Stomach (tissue), 9 donors: ENCODE data around the gene TENM4. TPM values are rescaled to one million over a fixed set of nuclear protein-coding genes. Genes with fewer than 3 reads are reported as not detected.

Experiments used
- DNase-seq, 2 donors: peaks; one replicate each; pipeline versions ENCODE4 v3.0.0 to v3.0.0-alpha.2; 2013 to 2019
- H3K27ac ChIP-seq, 5 donors: fragments of 200-600 bp in 4 of 5; sonication (generic) in 4 of 5; one replicate each; pipeline ENCODE4 v1.5.1; 2013 to 2019; ENCODE audit warnings: mild to moderate bottlenecking in 1 of 5, moderate library complexity in 1 of 5
- H3K27me3 ChIP-seq, 3 donors: fragments of 200-600 bp; sonication (generic); one replicate each; pipeline ENCODE4 v1.5.1; 2017 to 2019; ENCODE audit warnings: mixed run types in 1 of 3
- H3K36me3 ChIP-seq, 4 donors: fragments of 200-600 bp; sonication (generic); 1 replicate in 3 of 4; 2 replicates in 1 of 4; pipeline ENCODE4 v1.5.1; 2016 to 2019
- H3K4me1 ChIP-seq, 4 donors: fragments of 200-600 bp; sonication (generic); one replicate each; pipeline ENCODE4 v1.5.1; 2016 to 2019
- H3K4me3 ChIP-seq, 4 donors: fragments of 200-600 bp; sonication (generic) in 3 of 4; one replicate each; pipeline ENCODE4 v1.5.1; 2016 to 2019; ENCODE audit warnings: mild to moderate bottlenecking in 1 of 4
- H3K9me3 ChIP-seq, 4 donors: fragments of 200-600 bp; sonication (generic); one replicate each; pipeline ENCODE4 v1.5.1; 2016 to 2019
- CTCF ChIP-seq, 7 experiments: fragments of 450-650 bp in 4 of 7; fragments of 200-600 bp in 3 of 7; sonication (generic) in 3 of 7; IDR thresholded peaks; one replicate each; pipeline ENCODE4 v1.5.1; 2016 to 2019; ENCODE audit warnings: antibody characterized with exemption in 7 of 7, control low read depth in 2 of 7, mild to moderate bottlenecking in 1 of 7
- EP300 ChIP-seq: sonication (generic); formaldehyde crosslinking; IDR thresholded peaks from one replicate; pipeline ENCODE4 v1.6.1; 2017; ENCODE audit warnings: antibody characterized with exemption
- POLR2A ChIP-seq, 4 donors: fragments of 450-650 bp; IDR thresholded peaks; one replicate each; pipeline ENCODE4 v1.6.1; 2016; ENCODE audit warnings: antibody characterized with exemption in 4 of 4, control low read depth in 2 of 4, mild to moderate bottlenecking in 1 of 4, moderate library complexity in 1 of 4
- POLR2AphosphoS5 ChIP-seq, 3 donors: sonication (generic); formaldehyde crosslinking; IDR thresholded peaks; one replicate each; pipeline ENCODE4 v1.6.1; 2016; ENCODE audit warnings: antibody characterized with exemption in 3 of 3
- WGBS, 5 donors: extraction: QIAGEN DNeasy Blood & Tissue Kit in 3 of 5; methylation state at CpG; one replicate each; pipeline versions ENCODE4 v1.1.5 to v1.1.7; 2013 to 2018; 5-methylcytosine and 5-hydroxymethylcytosine counted together
- intact Hi-C: fragments of 100-400 bp; cut with DNase I; formaldehyde crosslinking; loops from one replicate; pipeline ENCODE4 v1.15.1; 2023; ENCODE audit warnings: low total_unique reads
- polyA plus RNA-seq, 3 donors: library from polyadenylated mRNA; stranded (reverse); fragments of 200-250 nt; gene quantifications; one replicate each; pipeline ENCODE4 v1.2.3, GENCODE V29; 2013
- total RNA-seq, 5 donors: library from RNA; depleted of rRNA; stranded (reverse); fragments of >200 nt; gene quantifications; one replicate each; pipeline versions ENCODE4 v1.1.0 to v1.2.3, GENCODE V29; 2014 to 2016
- donor health status: healthy with polysubstance abuse.
- donor health status: Bipolar disorder and iron deficiency.
- donor health status: healthy.

TENM4 gene
- total and polyA plus RNA-seq, 8 donors, result 0.06 to 13.2 (median 0.87) TPM; not detected in 1

- intact Hi-C loops, result no loop called here
- no peak for TF ChIP-seq CTCF (IDR thresholded peaks at IDR 0.05)
- no peak for TF ChIP-seq POLR2A (IDR thresholded peaks at IDR 0.05)
- no peak for TF ChIP-seq EP300
- TF ChIP-seq POLR2AphosphoS5 (IDR thresholded peaks at IDR 0.05), result no peak
Measured at GRCh38 chr11:79201677-79202347, 239.0 kb downstream of the TENM4 start.

GRCh38 chr11:79200398-79201070 is 240.3 kb downstream of the TENM4 start:
- Histone ChIP-seq H3K4me1 (no peaks in the 10 kb centered on the region), H3K9me3 (peaks cover 0 to 4% (median 0%) of the 10 kb centered on the region in 4 donors), H3K36me3 (no peaks in the 10 kb centered on the region), H3K4me3 (no peak overlapping the region), H3K27ac (no peak overlapping the region), H3K27me3 (no peaks in the 10 kb centered on the region)
- no peak for DNase-seq
- intact Hi-C loops, result no loop called here
- TF ChIP-seq EP300, result no peak
- no peak for TF ChIP-seq POLR2AphosphoS5 (IDR thresholded peaks at IDR 0.05)
- no peak for TF ChIP-seq POLR2A (IDR thresholded peaks at IDR 0.05)
- TF ChIP-seq CTCF (IDR thresholded peaks at IDR 0.05), result no peak
- 71 to 92% (median 85%) methylated on average over 4 to 5 of the region's 5 CpGs for WGBS, 5 donors

More at GRCh38 chr11:79201677-79202347, 239.0 kb downstream of the TENM4 start:
- DNase-seq, result no peak
- peaks cover 0 to 4% (median 0%) of the 10 kb centered on the region in 4 donors for H3K9me3 ChIP-seq
- no peaks in the 10 kb centered on the region for H3K4me1 ChIP-seq
- no peak overlapping the region for H3K27ac ChIP-seq
- 60 to 73% (median 66%) methylated on average over 3 of the region's 3 CpGs for WGBS, 5 donors
- H3K36me3 ChIP-seq, result no peaks in the 10 kb centered on the region
- no peaks in the 10 kb centered on the region for H3K27me3 ChIP-seq
- no peak overlapping the region for H3K4me3 ChIP-seq

GRCh38 chr11:79199729-79200354 is 241.0 kb downstream of the TENM4 start:
- Histone ChIP-seq H3K27me3 (no peaks in the 10 kb centered on the region), H3K27ac (no peak overlapping the region), H3K9me3 (peaks cover 0 to 4% (median 0%) of the 10 kb centered on the region in 4 donors), H3K4me3 (no peak overlapping the region), H3K36me3 (no peaks in the 10 kb centered on the region), H3K4me1 (no peaks in the 10 kb centered on the region)
- 80 to 87% (median 81%) methylated on average over 7 of the region's 7 CpGs for WGBS, 5 donors
- TF ChIP-seq POLR2A (IDR thresholded peaks at IDR 0.05), result no peak
- no peak for TF ChIP-seq EP300
- TF ChIP-seq CTCF (IDR thresholded peaks at IDR 0.05), result no peak
- TF ChIP-seq POLR2AphosphoS5 (IDR thresholded peaks at IDR 0.05), result no peak
- DNase-seq, result no peak
- intact Hi-C loops, result no loop called here

GRCh38 chr11:79198898-79199250 is 242.0 kb downstream of the TENM4 start:
- DNase-seq, result peak in 1 of 2 donors; percentile 14
- Histone ChIP-seq H3K36me3 (no peaks in the 10 kb centered on the region), H3K4me3 (no peak overlapping the region), H3K27ac (no peak overlapping the region), H3K27me3 (no peaks in the 10 kb centered on the region), H3K9me3 (peaks cover 0 to 4% (median 0%) of the 10 kb centered on the region in 4 donors), H3K4me1 (no peaks in the 10 kb centered on the region)
- TF ChIP-seq POLR2A (IDR thresholded peaks at IDR 0.05) (no peak), EP300 (no peak), POLR2AphosphoS5 (IDR thresholded peaks at IDR 0.05) (no peak), CTCF (IDR thresholded peaks at IDR 0.05) (no peak)
- intact Hi-C loops, result no loop called here
- WGBS, 5 donors, result 32 to 48% (median 45%) methylated on average over 3 of the region's 3 CpGs
